Measurements from ENCODE around the gene KNCN.

DNA sequence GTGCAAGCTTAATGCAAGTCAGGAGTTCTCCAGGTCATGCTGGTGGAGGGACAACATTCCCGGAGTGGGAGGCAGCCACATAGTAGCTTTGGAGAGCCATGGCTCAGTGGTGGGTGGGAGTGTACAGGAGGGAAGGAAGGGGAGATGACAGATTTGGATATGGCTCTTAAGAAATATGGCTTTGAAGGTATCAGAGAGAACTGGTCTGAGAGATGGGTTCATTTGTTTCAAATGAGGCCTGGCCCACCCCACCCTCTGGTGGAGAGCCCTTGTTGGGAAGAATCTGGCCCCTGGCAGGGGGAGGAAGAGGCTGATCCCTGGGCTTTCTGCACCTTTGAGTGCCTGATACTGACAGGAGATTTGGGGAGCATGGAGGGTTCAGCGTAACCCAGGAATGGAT, 55.7 kb downstream of the KNCN start:
- TF ChIP-seq, protein P1, sequence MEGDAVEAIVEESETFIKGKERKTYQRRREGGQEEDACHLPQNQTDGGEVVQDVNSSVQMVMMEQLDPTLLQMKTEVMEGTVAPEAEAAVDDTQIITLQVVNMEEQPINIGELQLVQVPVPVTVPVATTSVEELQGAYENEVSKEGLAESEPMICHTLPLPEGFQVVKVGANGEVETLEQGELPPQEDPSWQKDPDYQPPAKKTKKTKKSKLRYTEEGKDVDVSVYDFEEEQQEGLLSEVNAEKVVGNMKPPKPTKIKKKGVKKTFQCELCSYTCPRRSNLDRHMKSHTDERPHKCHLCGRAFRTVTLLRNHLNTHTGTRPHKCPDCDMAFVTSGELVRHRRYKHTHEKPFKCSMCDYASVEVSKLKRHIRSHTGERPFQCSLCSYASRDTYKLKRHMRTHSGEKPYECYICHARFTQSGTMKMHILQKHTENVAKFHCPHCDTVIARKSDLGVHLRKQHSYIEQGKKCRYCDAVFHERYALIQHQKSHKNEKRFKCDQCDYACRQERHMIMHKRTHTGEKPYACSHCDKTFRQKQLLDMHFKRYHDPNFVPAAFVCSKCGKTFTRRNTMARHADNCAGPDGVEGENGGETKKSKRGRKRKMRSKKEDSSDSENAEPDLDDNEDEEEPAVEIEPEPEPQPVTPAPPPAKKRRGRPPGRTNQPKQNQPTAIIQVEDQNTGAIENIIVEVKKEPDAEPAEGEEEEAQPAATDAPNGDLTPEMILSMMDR (IDR thresholded peaks at IDR 0.05; ENCODE audit: low read length) = no peak
- TF ChIP-seq EZH2 (optimal IDR thresholded peaks at IDR 0.05; ENCODE audit: low read depth, low read length) = no peak
